Gastroesophageal sphincter (tissue), 3 donors: ENCODE results near the gene CDK17.

ENCODE experiments used
- POLR2A ChIP-seq, 2 donors: fragments of 450-650 bp; IDR thresholded peaks; one replicate each; pipeline ENCODE4 v1.6.1; 2017; ENCODE audit warnings: antibody characterized with exemption in 2 of 2, mild to moderate bottlenecking in 2 of 2, moderate library complexity in 1 of 2
- TF ChIP-seq, protein P1 (sequence below), 4 experiments: fragments of 200-600 bp in 2 of 4; fragments of 450-650 bp in 2 of 4; sonication (generic) in 1 of 4; IDR thresholded peaks; one replicate each; pipeline ENCODE4 v1.5.1; 2017 to 2019; ENCODE audit warnings: antibody characterized with exemption in 4 of 4, mild to moderate bottlenecking in 2 of 4, moderate library complexity in 2 of 4

DNA sequence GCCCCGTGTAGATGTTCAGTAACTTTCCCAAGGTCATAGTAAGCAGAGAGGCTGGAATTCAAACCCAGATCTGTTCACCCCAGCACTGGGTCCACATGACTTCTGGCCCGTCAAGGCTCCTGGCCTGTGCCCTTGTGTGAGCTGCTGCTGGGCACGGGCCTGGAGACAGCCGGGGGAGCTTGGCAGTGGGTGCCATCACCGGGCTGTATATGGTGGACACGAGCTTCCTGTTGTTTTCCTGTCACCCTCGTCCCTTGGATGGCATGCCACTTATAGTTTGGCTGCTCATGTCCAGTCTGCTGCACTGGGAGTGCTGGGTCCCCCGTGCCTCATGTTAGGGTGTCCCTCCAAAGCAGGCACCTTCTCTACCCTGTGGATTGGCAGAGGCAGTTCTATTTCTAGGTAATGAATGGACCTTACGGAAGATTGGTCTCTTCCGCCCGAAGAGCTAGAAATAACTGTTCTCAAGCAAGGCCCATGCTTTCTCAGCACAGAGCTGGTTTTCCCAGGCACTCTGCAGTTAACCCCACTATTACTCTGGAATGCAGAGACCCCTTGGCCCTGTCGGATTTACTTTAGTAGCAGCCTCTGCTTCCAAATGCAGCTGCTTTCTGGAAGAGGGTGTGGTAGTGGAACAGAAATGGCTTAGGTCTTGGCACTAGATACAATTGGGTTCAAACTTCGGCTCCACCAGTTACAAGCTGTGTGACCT, 161.7 kb downstream of the CDK17 start:
- TF ChIP-seq, protein P1, sequence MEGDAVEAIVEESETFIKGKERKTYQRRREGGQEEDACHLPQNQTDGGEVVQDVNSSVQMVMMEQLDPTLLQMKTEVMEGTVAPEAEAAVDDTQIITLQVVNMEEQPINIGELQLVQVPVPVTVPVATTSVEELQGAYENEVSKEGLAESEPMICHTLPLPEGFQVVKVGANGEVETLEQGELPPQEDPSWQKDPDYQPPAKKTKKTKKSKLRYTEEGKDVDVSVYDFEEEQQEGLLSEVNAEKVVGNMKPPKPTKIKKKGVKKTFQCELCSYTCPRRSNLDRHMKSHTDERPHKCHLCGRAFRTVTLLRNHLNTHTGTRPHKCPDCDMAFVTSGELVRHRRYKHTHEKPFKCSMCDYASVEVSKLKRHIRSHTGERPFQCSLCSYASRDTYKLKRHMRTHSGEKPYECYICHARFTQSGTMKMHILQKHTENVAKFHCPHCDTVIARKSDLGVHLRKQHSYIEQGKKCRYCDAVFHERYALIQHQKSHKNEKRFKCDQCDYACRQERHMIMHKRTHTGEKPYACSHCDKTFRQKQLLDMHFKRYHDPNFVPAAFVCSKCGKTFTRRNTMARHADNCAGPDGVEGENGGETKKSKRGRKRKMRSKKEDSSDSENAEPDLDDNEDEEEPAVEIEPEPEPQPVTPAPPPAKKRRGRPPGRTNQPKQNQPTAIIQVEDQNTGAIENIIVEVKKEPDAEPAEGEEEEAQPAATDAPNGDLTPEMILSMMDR (IDR thresholded peaks at IDR 0.05): no peak
- no peak for TF ChIP-seq POLR2A (IDR thresholded peaks at IDR 0.05)
